ENCODE data around the gene PRSS23.

- TF ChIP-seq, protein P1, sequence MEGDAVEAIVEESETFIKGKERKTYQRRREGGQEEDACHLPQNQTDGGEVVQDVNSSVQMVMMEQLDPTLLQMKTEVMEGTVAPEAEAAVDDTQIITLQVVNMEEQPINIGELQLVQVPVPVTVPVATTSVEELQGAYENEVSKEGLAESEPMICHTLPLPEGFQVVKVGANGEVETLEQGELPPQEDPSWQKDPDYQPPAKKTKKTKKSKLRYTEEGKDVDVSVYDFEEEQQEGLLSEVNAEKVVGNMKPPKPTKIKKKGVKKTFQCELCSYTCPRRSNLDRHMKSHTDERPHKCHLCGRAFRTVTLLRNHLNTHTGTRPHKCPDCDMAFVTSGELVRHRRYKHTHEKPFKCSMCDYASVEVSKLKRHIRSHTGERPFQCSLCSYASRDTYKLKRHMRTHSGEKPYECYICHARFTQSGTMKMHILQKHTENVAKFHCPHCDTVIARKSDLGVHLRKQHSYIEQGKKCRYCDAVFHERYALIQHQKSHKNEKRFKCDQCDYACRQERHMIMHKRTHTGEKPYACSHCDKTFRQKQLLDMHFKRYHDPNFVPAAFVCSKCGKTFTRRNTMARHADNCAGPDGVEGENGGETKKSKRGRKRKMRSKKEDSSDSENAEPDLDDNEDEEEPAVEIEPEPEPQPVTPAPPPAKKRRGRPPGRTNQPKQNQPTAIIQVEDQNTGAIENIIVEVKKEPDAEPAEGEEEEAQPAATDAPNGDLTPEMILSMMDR (IDR thresholded peaks at IDR 0.05; ENCODE audit: low read depth, low read length, poor library complexity, severe bottlenecking): no peak
- no peak for TF ChIP-seq EZH2phosphoT487 (IDR thresholded peaks at IDR 0.05; ENCODE audit: borderline replicate concordance, low read length)
These were observed 7.0 kb upstream of the PRSS23 start for GRCh38 chr11:86793307-86793706.
